ENCODE data around the gene NXN. TPM values are rescaled to one million over a fixed set of nuclear protein-coding genes. Genes with fewer than 3 reads are reported as not detected.

The NXN gene
- total RNA-seq, 2 donors from 2014 or later: 13.9 to 18.9 TPM

DNA sequence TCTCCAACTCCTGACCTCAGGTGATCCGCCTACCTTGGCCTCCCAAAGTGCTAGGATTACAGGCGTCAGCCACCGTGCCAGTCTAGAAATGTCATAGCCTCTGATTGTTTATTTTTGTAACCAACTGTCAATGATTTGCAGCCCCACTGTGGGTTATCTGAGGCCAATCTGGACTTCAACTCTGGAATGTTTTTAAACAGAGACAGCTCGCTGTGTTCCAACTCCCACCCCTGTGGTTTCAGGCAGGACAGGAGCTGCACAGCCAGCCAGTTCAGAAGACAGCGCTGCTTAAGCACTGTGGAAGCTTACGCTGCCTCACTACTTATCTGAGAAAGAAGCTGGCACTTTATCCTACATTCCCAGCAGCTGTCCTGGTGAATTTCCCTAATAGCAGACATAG lies 177.9 kb downstream of the NXN start:
- TF ChIP-seq, protein P1, sequence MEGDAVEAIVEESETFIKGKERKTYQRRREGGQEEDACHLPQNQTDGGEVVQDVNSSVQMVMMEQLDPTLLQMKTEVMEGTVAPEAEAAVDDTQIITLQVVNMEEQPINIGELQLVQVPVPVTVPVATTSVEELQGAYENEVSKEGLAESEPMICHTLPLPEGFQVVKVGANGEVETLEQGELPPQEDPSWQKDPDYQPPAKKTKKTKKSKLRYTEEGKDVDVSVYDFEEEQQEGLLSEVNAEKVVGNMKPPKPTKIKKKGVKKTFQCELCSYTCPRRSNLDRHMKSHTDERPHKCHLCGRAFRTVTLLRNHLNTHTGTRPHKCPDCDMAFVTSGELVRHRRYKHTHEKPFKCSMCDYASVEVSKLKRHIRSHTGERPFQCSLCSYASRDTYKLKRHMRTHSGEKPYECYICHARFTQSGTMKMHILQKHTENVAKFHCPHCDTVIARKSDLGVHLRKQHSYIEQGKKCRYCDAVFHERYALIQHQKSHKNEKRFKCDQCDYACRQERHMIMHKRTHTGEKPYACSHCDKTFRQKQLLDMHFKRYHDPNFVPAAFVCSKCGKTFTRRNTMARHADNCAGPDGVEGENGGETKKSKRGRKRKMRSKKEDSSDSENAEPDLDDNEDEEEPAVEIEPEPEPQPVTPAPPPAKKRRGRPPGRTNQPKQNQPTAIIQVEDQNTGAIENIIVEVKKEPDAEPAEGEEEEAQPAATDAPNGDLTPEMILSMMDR (IDR thresholded peaks at IDR 0.05): no peak
- no peak for DNase-seq (ENCODE audit: low spot score)
- no peak overlapping the region for H3K27ac ChIP-seq

DNA sequence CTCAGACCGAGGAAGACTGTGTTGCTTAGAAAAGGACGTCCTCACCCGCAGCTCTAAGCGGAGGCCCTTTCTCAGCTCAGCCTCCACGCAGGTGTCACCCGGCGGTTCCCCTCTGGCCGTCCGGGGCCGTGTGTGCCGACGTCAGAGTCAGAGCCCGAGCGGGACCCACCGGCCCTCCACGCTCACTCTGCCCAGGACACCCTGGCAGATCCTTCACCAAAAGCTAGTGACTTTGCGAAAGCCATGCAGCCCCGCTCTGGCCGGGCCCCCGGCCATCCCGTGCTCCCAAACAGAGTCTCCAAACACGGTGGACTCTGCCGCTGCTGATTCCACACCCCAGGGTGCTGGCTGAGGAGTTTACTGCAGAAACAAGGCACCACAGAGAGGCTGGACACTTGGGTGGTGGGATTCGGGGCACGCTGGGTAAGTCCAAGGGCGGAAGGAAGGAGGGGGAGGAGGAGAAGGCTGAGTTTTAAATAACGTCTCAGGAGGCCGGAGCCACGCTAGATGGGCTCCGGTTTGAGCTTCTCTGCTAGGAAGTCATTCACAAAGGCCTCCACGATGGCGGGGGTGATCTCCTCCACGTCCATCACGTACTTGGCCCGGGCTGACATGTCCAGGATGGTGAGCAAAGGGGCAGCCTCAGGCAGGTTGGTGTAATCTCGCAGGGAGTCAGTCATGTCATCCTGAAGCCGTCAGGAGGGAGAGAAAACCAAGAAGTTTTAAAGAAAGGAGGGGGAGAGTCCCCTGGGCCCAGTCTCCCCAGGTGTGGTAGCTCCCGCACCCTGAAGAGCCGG lies 178.9 kb downstream of the NXN start:
- Histone ChIP-seq H3K27me3 (replicated peaks; ENCODE audit: insufficient read depth) (no peaks in the 10 kb centered on the region), H3K36me3 (no peaks in the 10 kb centered on the region)
- DNase-seq (ENCODE audit: low spot score): no peak

More for the DNA sequence above, 177.9 kb downstream of the NXN start:
- Histone ChIP-seq H3K4me1 (ENCODE audit: control insufficient read depth in 1 of 2, low read depth in 2 of 2) (no peaks in the 10 kb centered on the region), H3K9me3 (no peaks in the 10 kb centered on the region), H3K4me3 (no peak overlapping the region), H3K27me3 (replicated peaks; ENCODE audit: insufficient read depth) (no peaks in the 10 kb centered on the region), H3K36me3 (no peaks in the 10 kb centered on the region)
- no peak for ATAC-seq (ENCODE audit: insufficient number of reproducible peaks, low FRiP score, low read depth)

DNA sequence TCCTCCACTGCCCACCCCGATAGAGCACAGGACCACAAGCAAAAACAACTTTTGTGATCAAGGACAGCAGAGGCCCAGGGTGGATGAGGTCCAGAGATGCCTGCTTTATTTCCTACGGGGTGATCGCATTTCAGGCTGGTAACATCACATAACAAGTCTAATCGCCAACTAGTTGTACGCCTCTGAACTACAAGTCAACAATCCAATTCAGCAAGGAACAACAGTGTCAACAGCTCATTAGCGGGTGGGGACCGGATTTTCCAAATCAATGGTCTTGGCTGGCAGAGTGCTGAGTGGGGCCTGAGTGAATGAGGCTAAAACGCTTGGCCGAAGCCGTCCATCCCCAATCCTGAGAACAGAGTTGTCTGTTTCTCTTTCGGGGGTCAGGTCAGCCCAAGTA lies 180.3 kb downstream of the NXN start:
- ATAC-seq (ENCODE audit: insufficient number of reproducible peaks, low FRiP score, low read depth): no peak
- H3K27me3 ChIP-seq (replicated peaks; ENCODE audit: insufficient read depth): no peaks in the 10 kb centered on the region
- H3K27ac ChIP-seq: no peak overlapping the region
- H3K9me3 ChIP-seq: no peaks in the 10 kb centered on the region
- TF ChIP-seq, protein P1 (IDR thresholded peaks at IDR 0.05): no peak
- no peaks in the 10 kb centered on the region for H3K36me3 ChIP-seq
- peaks cover 0 to 3% of the 10 kb centered on the region in 2 donors for H3K4me1 ChIP-seq (ENCODE audit: control insufficient read depth in 1 of 2, low read depth in 2 of 2)
- no peak overlapping the region for H3K4me3 ChIP-seq
- DNase-seq (ENCODE audit: low spot score): no peak

More for the DNA sequence above, 178.9 kb downstream of the NXN start:
- no peak overlapping the region for H3K4me3 ChIP-seq
- no peaks in the 10 kb centered on the region for H3K4me1 ChIP-seq (ENCODE audit: control insufficient read depth in 1 of 2, low read depth in 2 of 2)
- ATAC-seq (ENCODE audit: insufficient number of reproducible peaks, low FRiP score, low read depth): no peak
- TF ChIP-seq, protein P1 (IDR thresholded peaks at IDR 0.05): no peak
- no peaks in the 10 kb centered on the region for H3K9me3 ChIP-seq
- H3K27ac ChIP-seq: no peak overlapping the region

DNA sequence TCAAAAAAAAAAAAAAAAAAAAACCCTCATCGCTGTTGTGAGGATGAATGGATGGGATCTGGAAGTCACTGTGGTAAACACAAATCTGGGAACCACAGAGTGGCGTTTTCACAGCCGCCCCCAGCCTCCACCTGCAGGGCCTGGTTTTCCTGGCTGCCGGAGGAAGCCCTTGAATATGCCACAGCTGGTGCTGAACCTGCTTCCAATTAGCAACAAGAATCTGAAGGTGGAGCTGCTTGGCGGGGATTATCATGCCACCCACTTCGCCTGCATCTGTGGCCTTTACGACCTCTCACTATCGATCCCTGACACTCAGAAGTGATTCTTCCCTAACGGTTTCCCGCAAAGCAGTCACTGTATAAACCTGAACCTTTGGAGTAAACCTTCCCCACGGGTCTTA lies 181.3 kb downstream of the NXN start:
- H3K4me3 ChIP-seq: no peak overlapping the region
- no peaks in the 10 kb centered on the region for H3K27me3 ChIP-seq (replicated peaks; ENCODE audit: insufficient read depth)
- H3K9me3 ChIP-seq: no peaks in the 10 kb centered on the region
- TF ChIP-seq, protein P1 (IDR thresholded peaks at IDR 0.05): no peak
- H3K4me1 ChIP-seq (ENCODE audit: control insufficient read depth in 1 of 2, low read depth in 2 of 2): peaks cover 0 to 4% of the 10 kb centered on the region in 2 donors
- no peaks in the 10 kb centered on the region for H3K36me3 ChIP-seq
- ATAC-seq (ENCODE audit: insufficient number of reproducible peaks, low FRiP score, low read depth) (no peak), DNase-seq (ENCODE audit: low spot score) (no peak)
- no peak overlapping the region for H3K27ac ChIP-seq

DNA sequence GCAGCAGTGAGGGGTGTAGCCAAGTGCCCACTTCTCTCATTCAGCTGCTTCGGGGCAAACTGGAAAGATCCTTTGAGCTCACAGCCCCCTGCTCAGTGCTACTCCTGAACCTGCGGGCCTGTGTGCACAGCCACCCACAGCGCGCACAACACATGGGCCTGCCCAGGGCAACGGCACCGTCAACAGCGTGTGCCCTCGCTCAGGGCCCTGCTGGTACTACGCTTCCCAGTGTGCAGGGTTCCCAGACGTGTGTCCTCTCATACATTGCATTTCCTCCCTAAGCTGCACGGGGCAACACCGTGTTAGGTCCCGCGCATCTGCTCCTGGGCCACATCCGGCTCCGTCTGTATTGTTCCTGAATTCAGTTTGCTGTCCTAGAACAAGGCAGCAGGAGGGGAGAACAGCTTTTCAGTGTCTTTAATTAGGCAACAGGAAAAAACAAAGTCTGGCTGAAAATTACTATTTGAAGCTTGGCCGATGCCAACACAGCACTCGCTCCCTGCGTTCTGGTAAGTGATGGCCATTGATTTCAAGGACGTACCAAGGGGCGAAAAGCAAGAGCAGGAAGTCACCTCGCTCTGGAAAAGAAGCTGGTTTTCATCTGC lies 182.2 kb downstream of the NXN start:
- no peak overlapping the region for H3K4me3 ChIP-seq
- H3K36me3 ChIP-seq: peaks cover under 1% of the 10 kb centered on the region
- H3K27ac ChIP-seq: no peak overlapping the region
- TF ChIP-seq, protein P1 (IDR thresholded peaks at IDR 0.05): no peak
- no peaks in the 10 kb centered on the region for H3K9me3 ChIP-seq
- ATAC-seq (ENCODE audit: insufficient number of reproducible peaks, low FRiP score, low read depth) (no peak), DNase-seq (ENCODE audit: low spot score) (no peak)
- H3K27me3 ChIP-seq (replicated peaks; ENCODE audit: insufficient read depth): no peaks in the 10 kb centered on the region
- H3K4me1 ChIP-seq (ENCODE audit: control insufficient read depth in 1 of 2, low read depth in 2 of 2): peaks cover 0 to 4% of the 10 kb centered on the region in 2 donors

Data from thoracic aorta (tissue), 2 donors.